Left ventricle myocardium inferior (tissue), 1 donor: ENCODE results near the gene KLRF1. TPM values are rescaled to one million over a fixed set of nuclear protein-coding genes. Genes with fewer than 3 reads are reported as not detected.

Source experiments
- DNase-seq: peaks from one replicate; pipeline ENCODE4 v3.0.0-alpha.2; 2020
- H3K27ac ChIP-seq: fragments of 200-600 bp; replicated peaks from 2 replicates; pipeline ENCODE4 v1.8.0; 2021
- H3K27me3 ChIP-seq: fragments of 200-600 bp; 2 replicates; pipeline ENCODE4 v1.8.0; 2021; ENCODE audit warnings: low read depth
- H3K36me3 ChIP-seq: fragments of 200-600 bp; 2 replicates; pipeline ENCODE4 v1.8.0; 2021
- H3K4me1 ChIP-seq: fragments of 200-600 bp; 2 replicates; pipeline ENCODE4 v1.8.0; 2021
- H3K4me3 ChIP-seq: fragments of 200-600 bp; 2 replicates; pipeline ENCODE4 v1.8.0; 2021; ENCODE audit warnings: mild to moderate bottlenecking, moderate library complexity
- H3K9me3 ChIP-seq: fragments of 200-600 bp; replicated peaks from 2 replicates; pipeline ENCODE4 v1.8.0; 2021
- CTCF ChIP-seq: fragments of 200-600 bp; IDR thresholded peaks from 2 replicates; pipeline ENCODE4 v1.8.0; 2021; ENCODE audit warnings: antibody characterized with exemption, mild to moderate bottlenecking, borderline replicate concordance
- intact Hi-C: fragments of 100-400 bp; cut with micrococcal nuclease; formaldehyde crosslinking; loops from one replicate; pipeline ENCODE4 v1.11.0; 2022
- total RNA-seq: library from RNA; stranded (reverse); fragmentation: NEBNext Ultra II Directional; extraction: Animal tissue kit (Norgen Biotek cat#: 25700); gene quantifications from one replicate; pipeline ENCODE4 v1.2.1, GENCODE V29; 2021
- donor health status: DM: no; HTN: yes; CAD: no; lungs with severe emphysema.

The KLRF1 gene
- total RNA-seq, 1 donor from 2014 or later: not detected

- no peak for DNase-seq
- intact Hi-C loops: no loop called here
- TF ChIP-seq CTCF: no peak
Measured at GRCh38 chr12:9883175-9883574, 55.9 kb downstream of the KLRF1 start.

GRCh38 chr12:9888665-9889273 lies 61.5 kb downstream of the KLRF1 start:
- intact Hi-C loops: no loop called here
- Histone ChIP-seq H3K36me3 (no peaks in the 10 kb centered on the region), H3K27me3 (no peaks in the 10 kb centered on the region), H3K4me3 (no peak overlapping the region), H3K9me3 (no peaks in the 10 kb centered on the region), H3K27ac (no peak overlapping the region), H3K4me1 (no peaks in the 10 kb centered on the region)
- no peak for DNase-seq
- no peak for TF ChIP-seq CTCF

More at GRCh38 chr12:9883175-9883574, 55.9 kb downstream of the KLRF1 start:
- Histone ChIP-seq H3K4me1 (no peaks in the 10 kb centered on the region), H3K9me3 (no peaks in the 10 kb centered on the region), H3K27ac (no peak overlapping the region), H3K36me3 (no peaks in the 10 kb centered on the region), H3K27me3 (no peaks in the 10 kb centered on the region), H3K4me3 (no peak overlapping the region)

Other genes starting within 250 kb of the KLRF1 start
- gene KLRB1, start 219.6 kb upstream of the KLRF1 start, total RNA-seq: 0.19 TPM
- gene CLEC2D, start 157.8 kb upstream of the KLRF1 start, total RNA-seq: 3.3 TPM
- gene CLECL1, start 94.4 kb upstream of the KLRF1 start, total RNA-seq: not detected
- 0.25 TPM for gene CD69, start 66.6 kb upstream of the KLRF1 start, total RNA-seq
- gene CLEC2B, start 41.9 kb downstream of the KLRF1 start, total RNA-seq: 4.4 TPM
- not detected for gene KLRF2, start 54.0 kb downstream of the KLRF1 start, total RNA-seq
- gene CLEC2A, start 104.9 kb downstream of the KLRF1 start, total RNA-seq: not detected
- 5.7 TPM for gene CLEC12A, start 143.9 kb downstream of the KLRF1 start, total RNA-seq
- not detected for gene CLEC1B, start 171.6 kb downstream of the KLRF1 start, total RNA-seq
- not detected for gene CLEC12B, start 183.1 kb downstream of the KLRF1 start, total RNA-seq
- gene CLEC9A, start 203.2 kb downstream of the KLRF1 start, total RNA-seq: not detected